HS-27A (cell line): Measurements from ENCODE around the gene LRIG3.

Experiments used
- DNase-seq: peaks from one replicate; pipeline ENCODE4 v3.0.0-alpha.2; 2012; ENCODE audit warnings: low read depth, missing footprints

The LRIG3 gene

GRCh38 chr12:58932806-58933681 lies 12.7 kb upstream of the LRIG3 start:
- no peak for DNase-seq

- no peak for DNase-seq
Measured at GRCh38 chr12:58931518-58931917, 11.2 kb upstream of the LRIG3 start.

- DNase-seq: no peak
Measured at GRCh38 chr12:58930770-58931324, 10.5 kb upstream of the LRIG3 start.

- DNase-seq: no peak
Measured at GRCh38 chr12:58927120-58927519, 6.8 kb upstream of the LRIG3 start.

- no peak for DNase-seq
Measured at GRCh38 chr12:58926586-58926985, 6.3 kb upstream of the LRIG3 start.

GRCh38 chr12:58925751-58926150 lies 5.4 kb upstream of the LRIG3 start:
- no peak for DNase-seq

- no peak for DNase-seq
Measured at GRCh38 chr12:58925111-58925611, 4.9 kb upstream of the LRIG3 start.

GRCh38 chr12:58924652-58925051 lies 4.3 kb upstream of the LRIG3 start:
- no peak for DNase-seq

- no peak for DNase-seq
Measured at GRCh38 chr12:58923781-58924180, 3.5 kb upstream of the LRIG3 start.

- DNase-seq: no peak
Measured at GRCh38 chr12:58922849-58923248, 2.5 kb upstream of the LRIG3 start.

GRCh38 chr12:58920961-58921861 lies 907 bp upstream of the LRIG3 start:
- DNase-seq: no peak

- DNase-seq: no peak
Measured at GRCh38 chr12:58919231-58920101, 838 bp downstream of the LRIG3 start.

GRCh38 chr12:58918469-58918844 lies 1.8 kb downstream of the LRIG3 start:
- no peak for DNase-seq

- no peak for DNase-seq
Measured at GRCh38 chr12:58917699-58918468, 2.4 kb downstream of the LRIG3 start.

GRCh38 chr12:58916921-58917511 lies 3.3 kb downstream of the LRIG3 start:
- DNase-seq: no peak

GRCh38 chr12:58916161-58916621 lies 4.1 kb downstream of the LRIG3 start:
- no peak for DNase-seq

- no peak for DNase-seq
Measured at GRCh38 chr12:58915634-58916033, 4.7 kb downstream of the LRIG3 start.

GRCh38 chr12:58915037-58915436 lies 5.3 kb downstream of the LRIG3 start:
- no peak for DNase-seq

- no peak for DNase-seq
Measured at GRCh38 chr12:58914457-58914856, 5.8 kb downstream of the LRIG3 start.

GRCh38 chr12:58907391-58907790 lies 12.9 kb downstream of the LRIG3 start:
- no peak for DNase-seq
